Astrocyte (in vitro differentiated cells and primary cell): Measurements from ENCODE around the gene HAL.

Experiments used
- CTCF ChIP-seq: IDR thresholded peaks from 2 replicates; pipeline ENCODE4 v1.5.1; 2011; ENCODE audit warnings: low read depth, mild to moderate bottlenecking, inconsistent platforms, low read length, moderate library complexity; ENCODE audit not compliant: insufficient read depth
- EZH2 ChIP-seq: IDR thresholded peaks from 2 replicates; pipeline ENCODE4 v1.6.1; 2012; ENCODE audit warnings: mild to moderate bottlenecking, low read length, inconsistent platforms; ENCODE audit not compliant: insufficient read depth

GRCh38 chr12:96000858-96001257 lies 4.7 kb upstream of the HAL start:
- TF ChIP-seq CTCF (no peak), EZH2 (no peak)
